K562 treated with DMSO at 1 percent for 12 hours (cell line): ENCODE results near the gene SCAMP1. TPM values are rescaled to one million over a fixed set of nuclear protein-coding genes. Genes with fewer than 3 reads are reported as not detected.

Experiments
- total RNA-seq: library from RNA; unstranded; fragments of 300-600 nt; gene quantifications from 2 replicates; pipeline ENCODE4 v1.2.3, GENCODE V29; 2022; ENCODE audit not compliant: insufficient read depth

Gene SCAMP1
- total RNA-seq = 2.7 and 11.3 TPM in 2 replicates

GRCh38 chr5:78359831-78360673 lies at the start of gene SCAMP1:
Gene SCAMP1, plus strand, starts transcription at chr5:78360617. Its CDS starts 55 bp downstream, at chr5:78360672.

Other genes starting within 250 kb of the SCAMP1 start
- gene AP3B1, start 65.9 kb upstream of the SCAMP1 start, total RNA-seq = 18.5 and 35.5 TPM in 2 replicates